ENCODE results near the gene WFIKKN1. TPM values are rescaled to one million over a fixed set of nuclear protein-coding genes. Genes with fewer than 3 reads are reported as not detected.
A peak's percentile ranks its signal among the peaks of the same experiment; 100 is the strongest.

WFIKKN1 gene
- total RNA-seq, 2 donors from 2014 or later, result 0.52 to 0.71 TPM

GRCh38 chr16:640614-641013 is 9.8 kb downstream of the WFIKKN1 start:
- Histone ChIP-seq H3K36me3 (no peaks in the 10 kb centered on the region), H3K27ac (peak overlapping the region; percentile 26 to 93), H3K4me3 (peak overlapping the region in 1 of 2 donors; percentile 78), H3K9me3 (no peaks in the 10 kb centered on the region), H3K4me1 (peaks cover 0 to 50% of the 10 kb centered on the region in 2 donors), H3K27me3 (no peaks in the 10 kb centered on the region)
- no peak for TF ChIP-seq CTCF (IDR thresholded peaks at IDR 0.05)
- DNase-seq (ENCODE audit: low spot score), result no peak

GRCh38 chr16:641326-642188 is 10.8 kb downstream of the WFIKKN1 start, which contains the start of gene MCRIP2:
TSS of gene MCRIP2 (plus strand) at chr16:641828. CDS start at chr16:641992, 164 bp downstream.
- Histone ChIP-seq H3K9me3 (no peaks in the 10 kb centered on the region), H3K4me3 (peak within 1 kb of the TSS; percentile 74 to 78), H3K4me1 (peaks cover 0 to 56% of the 10 kb centered on the region in 2 donors), H3K27ac (peak within 1 kb of the TSS; percentile 86 to 93), H3K36me3 (no peaks in the 10 kb centered on the region), H3K27me3 (no peaks in the 10 kb centered on the region)
- peak; percentile 76 for DNase-seq (ENCODE audit: low spot score)
- no peak for TF ChIP-seq CTCF (IDR thresholded peaks at IDR 0.05)

GRCh38 chr16:642189-643049 is 11.6 kb downstream of the WFIKKN1 start:
- no peaks in the 10 kb centered on the region for H3K27me3 ChIP-seq
- H3K27ac ChIP-seq, result peak overlapping the region; percentile 86 to 93
- peak overlapping the region; percentile 74 to 78 for H3K4me3 ChIP-seq
- H3K4me1 ChIP-seq, result peaks cover 0 to 61% of the 10 kb centered on the region in 2 donors
- H3K9me3 ChIP-seq, result no peaks in the 10 kb centered on the region
- no peak for DNase-seq (ENCODE audit: low spot score)
- H3K36me3 ChIP-seq, result no peaks in the 10 kb centered on the region
- no peak for TF ChIP-seq CTCF (IDR thresholded peaks at IDR 0.05)

- Histone ChIP-seq H3K27ac (peak overlapping the region; percentile 86 to 93), H3K4me3 (peak overlapping the region; percentile 74 to 78), H3K27me3 (no peaks in the 10 kb centered on the region), H3K36me3 (no peaks in the 10 kb centered on the region), H3K9me3 (no peaks in the 10 kb centered on the region), H3K4me1 (peaks cover 0 to 61% of the 10 kb centered on the region in 2 donors)
- no peak for DNase-seq (ENCODE audit: low spot score)
- no peak for TF ChIP-seq CTCF (IDR thresholded peaks at IDR 0.05)
These were observed 12.2 kb downstream of the WFIKKN1 start for GRCh38 chr16:643050-643368.

GRCh38 chr16:644556-644955 is 13.8 kb downstream of the WFIKKN1 start:
- H3K36me3 ChIP-seq, result no peaks in the 10 kb centered on the region
- no peaks in the 10 kb centered on the region for H3K9me3 ChIP-seq
- peaks cover 0 to 68% of the 10 kb centered on the region in 2 donors for H3K4me1 ChIP-seq
- TF ChIP-seq CTCF (IDR thresholded peaks at IDR 0.05), result no peak
- no peak overlapping the region for H3K4me3 ChIP-seq
- H3K27ac ChIP-seq, result no peak overlapping the region
- DNase-seq (ENCODE audit: low spot score), result no peak
- H3K27me3 ChIP-seq, result no peaks in the 10 kb centered on the region
